HepG2 (cell line): ENCODE measurements around the gene DYNC1I2.

ENCODE experiments used
- MAFF ChIP-seq: IDR thresholded peaks from 2 replicates; pipeline ENCODE4 v1.6.1; 2011; ENCODE audit warnings: low read depth, low read length, improper control_type of control experiment
- NFRKB ChIP-seq: fragments of 450-650 bp; IDR thresholded peaks from 2 replicates; pipeline ENCODE4 v1.6.1; 2017

DNA sequence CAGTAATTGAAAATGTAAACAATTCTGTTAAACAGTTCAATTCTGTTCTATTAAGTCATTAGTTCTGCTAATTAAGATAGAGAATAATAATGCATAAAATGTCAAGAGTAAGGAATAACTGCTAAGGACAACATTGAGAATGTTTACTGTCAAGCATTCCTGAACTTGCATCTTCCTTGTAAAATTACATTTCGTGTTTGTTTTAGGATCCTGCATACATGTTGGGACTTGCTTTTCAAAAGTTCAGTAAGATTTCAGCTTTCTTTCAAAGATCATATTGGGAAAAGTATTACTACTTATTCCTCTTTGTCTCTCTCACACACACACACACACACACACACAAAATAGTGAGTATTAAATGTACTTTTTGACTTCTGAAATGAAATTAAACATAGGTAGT, 20.5 kb downstream of the DYNC1I2 start:
- no peak for TF ChIP-seq MAFF
- no peak for TF ChIP-seq NFRKB
